Breast epithelium (tissue), 4 donors: ENCODE measurements around the gene RIPK3. TPM values are rescaled to one million over a fixed set of nuclear protein-coding genes. Genes with fewer than 3 reads are reported as not detected.
A peak's percentile ranks its signal among the peaks of the same experiment; 100 is the strongest.

Experiments
- DNase-seq, 2 donors: peaks; one replicate each; pipeline ENCODE4 v3.0.0-alpha.2; 2019; ENCODE audit warnings: low spot score in 2 of 2
- H3K27ac ChIP-seq, 2 donors: fragments of 200-600 bp; sonication (generic) in 1 of 2; one replicate each; pipeline ENCODE4 v1.5.1; 2016 to 2019; ENCODE audit warnings: mild to moderate bottlenecking in 1 of 2
- H3K27me3 ChIP-seq, 2 donors: fragments of 200-600 bp; sonication (generic) in 1 of 2; one replicate each; pipeline versions ENCODE4 v1.5.1 to v1.6.0; 2017 to 2019; ENCODE audit warnings: control low read depth in 1 of 2, mild to moderate bottlenecking in 1 of 2
- H3K36me3 ChIP-seq: fragments of 200-600 bp; one replicate; pipeline ENCODE4 v1.5.1; 2019
- H3K4me1 ChIP-seq, 2 donors: fragments of 200-600 bp; sonication (generic); one replicate each; pipeline ENCODE4 v1.5.1; 2016 to 2019; ENCODE audit warnings: control low read depth in 1 of 2
- H3K4me3 ChIP-seq, 3 donors: fragments of 200-600 bp; sonication (generic); 1 replicate in 2 of 3; 2 replicates in 1 of 3; pipeline ENCODE4 v1.5.1; 2016 to 2019; ENCODE audit warnings: mild to moderate bottlenecking in 3 of 3, moderate library complexity in 2 of 3
- H3K9me3 ChIP-seq, 2 donors: fragments of 200-600 bp; sonication (generic) in 1 of 2; one replicate each; pipeline ENCODE4 v1.5.1; 2016 to 2019; ENCODE audit warnings: control low read depth in 1 of 2
- CTCF ChIP-seq, 3 donors: fragments of 450-650 bp; IDR thresholded peaks; one replicate each; pipeline ENCODE4 v1.5.1; 2016 to 2017; ENCODE audit warnings: antibody characterized with exemption in 3 of 3, mild to moderate bottlenecking in 3 of 3, moderate library complexity in 3 of 3
- POLR2A ChIP-seq: fragments of 450-650 bp; IDR thresholded peaks from one replicate; pipeline ENCODE4 v1.6.1; 2016; ENCODE audit warnings: antibody characterized with exemption, mild to moderate bottlenecking, moderate library complexity
- POLR2AphosphoS5 ChIP-seq, 3 donors: sonication (generic); formaldehyde crosslinking; IDR thresholded peaks; one replicate each; pipeline ENCODE4 v1.6.1; 2017; ENCODE audit warnings: antibody characterized with exemption in 3 of 3
- intact Hi-C: fragments of 100-400 bp; cut with DNase I; formaldehyde crosslinking; loops from one replicate; pipeline ENCODE4 v1.15.1; 2023; ENCODE audit warnings: low total_unique reads
- total RNA-seq, 3 donors: library from RNA; depleted of rRNA; stranded (reverse); fragments of >200 nt; gene quantifications; one replicate each; pipeline ENCODE4 v1.1.0, GENCODE V29; 2016

RIPK3 gene
- total RNA-seq, 3 donors from 2014 or later = 10.7 to 13.4 (median 12.0) TPM

- Histone ChIP-seq H3K36me3 (no peaks in the 10 kb centered on the region), H3K27ac (peak overlapping the region in 1 of 2 donors; percentile 80), H3K27me3 (no peaks in the 10 kb centered on the region), H3K4me3 (no peak overlapping the region), H3K4me1 (peaks cover 3 to 6% of the 10 kb centered on the region in 2 donors), H3K9me3 (no peaks in the 10 kb centered on the region)
- no peak for TF ChIP-seq POLR2AphosphoS5 (IDR thresholded peaks at IDR 0.05)
- TF ChIP-seq CTCF (IDR thresholded peaks at IDR 0.05) = no peak
- no peak for TF ChIP-seq POLR2A
- no peak for DNase-seq
- intact Hi-C loops = no loop called here
Observed at GRCh38 chr14:24315243-24315806, 24.5 kb downstream of the RIPK3 start.

- H3K4me1 ChIP-seq = peaks cover 10 to 14% of the 10 kb centered on the region in 2 donors
- H3K4me3 ChIP-seq = no peak overlapping the region
- intact Hi-C loops = no loop called here
- H3K27ac ChIP-seq = peak overlapping the region in 1 of 2 donors; percentile 80
- H3K36me3 ChIP-seq = no peaks in the 10 kb centered on the region
- TF ChIP-seq CTCF (IDR thresholded peaks at IDR 0.05) = no peak
- no peak for TF ChIP-seq POLR2A
- no peak for TF ChIP-seq POLR2AphosphoS5 (IDR thresholded peaks at IDR 0.05)
- H3K9me3 ChIP-seq = no peaks in the 10 kb centered on the region
- DNase-seq = no peak
- H3K27me3 ChIP-seq = no peaks in the 10 kb centered on the region
Observed at GRCh38 chr14:24314377-24315193, 25.2 kb downstream of the RIPK3 start.

GRCh38 chr14:24313913-24314312 lies 25.9 kb downstream of the RIPK3 start:
- H3K4me1 ChIP-seq = peaks cover 14 to 19% of the 10 kb centered on the region in 2 donors
- no peak overlapping the region for H3K4me3 ChIP-seq
- H3K27ac ChIP-seq = peak overlapping the region in 1 of 2 donors; percentile 36
- intact Hi-C loops = no loop called here
- H3K9me3 ChIP-seq = no peaks in the 10 kb centered on the region
- H3K27me3 ChIP-seq = no peaks in the 10 kb centered on the region
- no peak for DNase-seq
- no peaks in the 10 kb centered on the region for H3K36me3 ChIP-seq
- no peak for TF ChIP-seq POLR2A
- TF ChIP-seq POLR2AphosphoS5 (IDR thresholded peaks at IDR 0.05) = no peak
- no peak for TF ChIP-seq CTCF (IDR thresholded peaks at IDR 0.05)

GRCh38 chr14:24312736-24313507 lies 26.9 kb downstream of the RIPK3 start:
- intact Hi-C loops = no loop called here
- no peaks in the 10 kb centered on the region for H3K27me3 ChIP-seq
- H3K9me3 ChIP-seq = no peaks in the 10 kb centered on the region
- no peaks in the 10 kb centered on the region for H3K36me3 ChIP-seq
- H3K4me3 ChIP-seq = no peak overlapping the region
- DNase-seq = no peak
- H3K27ac ChIP-seq = peak overlapping the region; percentile 30 to 91
- no peak for TF ChIP-seq POLR2AphosphoS5 (IDR thresholded peaks at IDR 0.05)
- TF ChIP-seq POLR2A = no peak
- TF ChIP-seq CTCF (IDR thresholded peaks at IDR 0.05) = no peak
- peaks cover 14 to 19% of the 10 kb centered on the region in 2 donors for H3K4me1 ChIP-seq
